GM21515 (cell line): ENCODE results near the gene PRPSAP1.

Experiments used
- ATAC-seq: cut with Tn5 transposase; IDR thresholded peaks from one replicate; pipeline ENCODE4 v1.9.1; 2021; ENCODE audit not compliant: unreplicated experiment

The PRPSAP1 gene

GRCh38 chr17:76267051-76267576 lies 86.6 kb downstream of the PRPSAP1 start:
- no peak for ATAC-seq

DNA sequence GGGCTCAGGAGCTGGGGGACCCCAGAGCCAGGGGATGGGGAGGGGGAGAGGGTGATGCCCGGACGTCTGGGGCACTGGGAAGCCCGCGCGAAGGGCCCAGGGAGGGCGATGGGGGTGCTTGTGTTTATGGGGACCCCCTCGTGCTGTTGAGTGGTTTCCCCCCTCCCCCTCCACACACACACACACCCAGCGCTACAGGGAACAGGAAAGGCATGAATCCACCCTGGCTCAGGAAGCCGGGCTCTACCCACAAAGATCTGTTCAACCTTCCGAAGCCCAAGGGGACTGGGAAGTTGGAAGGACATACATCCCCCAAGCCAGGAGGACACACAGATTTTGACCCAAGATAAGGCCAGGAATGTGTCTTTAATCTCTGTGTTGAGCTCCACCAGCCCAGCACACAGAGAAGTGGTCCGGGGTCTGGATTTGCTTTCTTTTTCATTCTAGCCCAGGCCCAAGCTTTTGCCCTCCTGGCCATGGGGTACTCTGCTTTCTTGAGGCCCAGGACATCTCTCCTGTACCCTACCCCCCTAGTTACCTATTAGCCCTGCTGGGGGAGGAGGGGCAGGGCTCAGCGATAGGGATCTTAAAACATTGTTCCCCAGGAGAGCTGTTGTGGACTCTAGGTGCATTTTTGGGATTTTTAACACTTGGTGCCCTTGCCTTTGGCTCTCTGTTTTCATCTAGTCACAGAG lies 87.3 kb downstream of the PRPSAP1 start:
- no peak for ATAC-seq

DNA sequence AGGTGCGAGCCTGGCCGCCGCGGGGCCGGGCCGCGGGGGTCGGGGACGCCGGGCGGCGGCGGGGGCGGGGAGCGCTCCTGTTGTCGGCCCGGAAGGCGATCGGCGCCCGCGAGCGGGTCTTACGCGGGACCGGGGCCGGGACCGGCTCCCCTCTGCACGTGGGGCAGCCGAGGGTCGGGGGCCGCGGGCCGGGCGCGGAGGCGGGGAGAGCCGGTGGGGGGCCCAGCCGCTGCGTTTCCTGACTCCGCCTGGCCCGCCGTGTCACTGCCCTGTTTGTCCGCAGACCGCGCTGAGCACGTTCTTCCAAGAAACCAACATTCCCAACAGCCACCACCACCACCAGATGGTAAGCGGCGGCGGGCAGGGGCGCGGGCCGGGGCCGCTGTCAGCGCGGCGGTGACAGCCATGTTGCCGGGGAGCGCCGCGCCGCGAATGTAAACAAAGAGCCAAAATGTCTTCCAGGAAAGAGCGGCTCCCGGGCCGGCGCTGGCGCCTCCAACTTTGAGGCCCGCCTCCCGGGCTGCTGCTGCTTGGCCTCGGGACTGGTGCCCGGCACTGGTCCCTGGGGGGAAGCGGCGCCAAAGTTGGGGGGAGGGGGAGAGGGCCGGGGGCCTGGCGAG lies 88.0 kb downstream of the PRPSAP1 start:
- no peak for ATAC-seq

DNA sequence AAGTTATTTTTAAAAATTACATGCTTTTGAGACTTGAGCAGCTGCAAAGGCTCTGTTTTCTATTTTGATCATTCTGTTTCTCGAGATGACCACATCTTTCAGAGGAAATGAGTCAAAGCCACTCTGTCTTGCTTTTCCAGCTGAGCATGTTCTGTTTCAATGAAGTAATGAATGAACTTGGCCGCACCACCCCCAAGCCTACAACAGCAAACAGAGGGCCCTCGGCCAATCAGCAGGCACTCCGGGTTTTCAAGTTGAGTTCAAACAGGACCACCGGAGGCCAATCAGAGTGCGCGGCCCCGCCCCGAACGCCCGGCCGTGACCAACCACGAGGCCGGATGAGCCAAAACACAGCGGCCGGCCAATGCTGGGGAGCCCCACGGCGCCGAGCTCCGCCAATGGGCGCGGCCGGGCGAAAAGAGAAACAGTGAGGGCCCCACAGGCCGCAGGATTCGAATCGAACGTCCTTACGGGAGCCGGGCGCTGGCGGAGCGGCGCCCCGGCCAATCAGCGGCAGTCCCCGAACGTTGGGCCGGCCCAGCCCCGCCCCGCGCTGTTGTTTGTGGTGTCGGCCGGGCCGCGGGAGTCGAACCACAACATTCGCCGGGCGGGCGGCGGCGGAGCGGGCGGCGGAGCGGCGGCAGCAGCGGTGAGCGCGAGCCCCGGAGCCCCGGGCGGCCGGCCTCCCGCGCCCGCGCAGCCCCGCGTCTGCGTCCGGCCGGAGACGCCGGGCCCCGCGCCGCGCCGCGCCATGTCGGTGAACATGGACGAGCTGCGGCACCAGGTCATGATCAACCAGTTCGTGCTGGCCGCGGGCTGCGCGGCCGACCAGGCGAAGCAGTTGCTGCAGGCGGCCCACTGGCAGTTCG lies 88.7 kb downstream of the PRPSAP1 start, which contains the start of gene UBALD2:
Gene UBALD2, plus strand, starts transcription at position 594 of the 869 bp plus-strand sequence. Its CDS starts 158 bp downstream, at position 752.
- ATAC-seq: peak; percentile 66

GRCh38 chr17:76264425-76264754 lies 89.3 kb downstream of the PRPSAP1 start:
- ATAC-seq: no peak

DNA sequence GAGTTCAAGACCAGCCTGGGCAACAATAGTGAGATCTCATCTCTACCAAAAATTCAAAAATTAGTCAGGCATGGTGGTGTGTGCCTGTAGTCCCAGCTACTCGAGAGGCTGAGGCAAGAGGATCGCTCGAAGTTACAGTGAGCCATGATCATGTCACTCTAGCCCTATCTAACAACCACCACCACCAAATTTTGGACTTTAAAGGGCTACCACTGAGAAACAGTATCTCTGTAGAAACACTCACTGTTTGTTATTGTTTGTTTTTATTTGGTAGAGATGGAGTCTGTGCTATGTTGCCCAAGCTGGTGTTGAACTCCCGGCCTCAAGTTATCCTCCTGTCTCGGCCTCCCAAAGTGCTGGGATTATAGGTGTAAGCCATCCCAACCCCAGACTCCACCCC lies 89.8 kb downstream of the PRPSAP1 start:
- no peak for ATAC-seq

- no peak for ATAC-seq
Measured at GRCh38 chr17:76262732-76263344, 90.9 kb downstream of the PRPSAP1 start.

GRCh38 chr17:76261421-76262215 lies 92.1 kb downstream of the PRPSAP1 start:
- no peak for ATAC-seq

GRCh38 chr17:76260669-76261068 lies 93.0 kb downstream of the PRPSAP1 start:
- no peak for ATAC-seq

DNA sequence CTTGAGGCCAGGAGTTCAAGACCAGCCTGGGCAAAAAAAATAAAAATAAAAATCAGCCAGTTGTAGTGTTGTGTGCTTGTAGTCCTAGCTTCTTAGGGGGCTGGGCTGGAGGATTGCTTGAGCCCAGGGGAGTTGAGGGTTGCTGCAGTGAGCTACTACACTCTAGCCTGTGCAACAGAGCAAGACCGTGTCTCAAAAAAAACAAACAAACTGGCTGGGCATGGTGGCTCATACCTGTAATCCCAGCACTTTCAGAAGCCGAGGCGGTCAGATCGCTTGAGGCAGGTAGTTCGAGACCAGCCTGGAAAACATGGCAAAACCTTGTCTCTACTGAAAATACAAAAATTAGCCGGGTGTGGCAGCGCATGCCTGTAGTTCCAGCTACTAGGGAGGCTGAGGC lies 93.5 kb downstream of the PRPSAP1 start:
- ATAC-seq: no peak
